Keratinocyte (primary cell): ENCODE results near the gene CXXC5.

Source experiments
- EZH2 ChIP-seq: IDR thresholded peaks from one replicate; pipeline ENCODE4 v1.6.1; 2012; ENCODE audit warnings: inconsistent platforms, mild to moderate bottlenecking, low read length, moderate library complexity
- TF ChIP-seq, protein P1 (sequence below), 3 experiments: IDR thresholded peaks in 1 of 3; conservative IDR thresholded peaks in 1 of 3; optimal IDR thresholded peaks in 1 of 3; 2 replicates in 2 of 3; 3 replicates in 1 of 3; pipeline versions ENCODE3 to v1.5.1; 2011; ENCODE audit warnings: low read length in 3 of 3, mild to moderate bottlenecking in 3 of 3, moderate library complexity in 2 of 3, control low read depth in 1 of 3, inconsistent platforms in 1 of 3; ENCODE audit not compliant: insufficient read depth in 2 of 3; ENCODE audit errors: extremely low read depth in 1 of 3

DNA sequence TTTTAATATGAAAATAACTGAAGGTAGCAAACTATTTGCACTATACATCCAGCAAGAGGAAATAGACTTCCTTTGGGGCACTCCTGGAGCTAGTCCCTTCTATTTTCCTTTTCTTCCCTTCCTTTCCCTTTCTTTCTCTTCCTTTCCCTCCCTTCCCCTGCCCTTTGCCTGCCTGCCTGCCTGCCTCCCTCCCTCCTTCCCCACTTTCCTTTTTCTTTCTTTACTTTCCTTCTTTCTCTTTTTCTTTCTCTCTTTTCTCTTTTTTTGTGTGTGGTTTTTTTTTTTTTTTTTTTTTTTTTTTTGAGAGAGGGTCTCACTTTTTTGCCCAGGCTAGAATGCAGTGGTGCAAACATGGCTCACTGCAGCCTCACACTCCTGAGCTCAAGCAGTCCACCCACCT is 17.3 kb upstream of the CXXC5 start:
- TF ChIP-seq, protein P1, sequence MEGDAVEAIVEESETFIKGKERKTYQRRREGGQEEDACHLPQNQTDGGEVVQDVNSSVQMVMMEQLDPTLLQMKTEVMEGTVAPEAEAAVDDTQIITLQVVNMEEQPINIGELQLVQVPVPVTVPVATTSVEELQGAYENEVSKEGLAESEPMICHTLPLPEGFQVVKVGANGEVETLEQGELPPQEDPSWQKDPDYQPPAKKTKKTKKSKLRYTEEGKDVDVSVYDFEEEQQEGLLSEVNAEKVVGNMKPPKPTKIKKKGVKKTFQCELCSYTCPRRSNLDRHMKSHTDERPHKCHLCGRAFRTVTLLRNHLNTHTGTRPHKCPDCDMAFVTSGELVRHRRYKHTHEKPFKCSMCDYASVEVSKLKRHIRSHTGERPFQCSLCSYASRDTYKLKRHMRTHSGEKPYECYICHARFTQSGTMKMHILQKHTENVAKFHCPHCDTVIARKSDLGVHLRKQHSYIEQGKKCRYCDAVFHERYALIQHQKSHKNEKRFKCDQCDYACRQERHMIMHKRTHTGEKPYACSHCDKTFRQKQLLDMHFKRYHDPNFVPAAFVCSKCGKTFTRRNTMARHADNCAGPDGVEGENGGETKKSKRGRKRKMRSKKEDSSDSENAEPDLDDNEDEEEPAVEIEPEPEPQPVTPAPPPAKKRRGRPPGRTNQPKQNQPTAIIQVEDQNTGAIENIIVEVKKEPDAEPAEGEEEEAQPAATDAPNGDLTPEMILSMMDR (optimal IDR thresholded peaks at IDR 0.05 in 1 of 3, IDR thresholded peaks at IDR 0.05 in 1 of 3, conservative IDR thresholded peaks at IDR 0.05 in 1 of 3; ENCODE audit: extremely low read depth in 1 of 3, insufficient read depth in 2 of 3, low read length in 3 of 3): no peak
- no peak for TF ChIP-seq EZH2
